ENCODE results near the gene VIPR2. TPM values are rescaled to one million over a fixed set of nuclear protein-coding genes. Genes with fewer than 3 reads are reported as not detected.

VIPR2 gene
- total RNA-seq, 4 donors from 2014 or later: 1.8 to 3.7 (median 2.7) TPM

GRCh38 chr7:159099711-159100231, 44.9 kb downstream of the VIPR2 start:
- peak overlapping the region; percentile 56 to 64 (median 63) for H3K27ac ChIP-seq
- no peak for TF ChIP-seq POLR2A (IDR thresholded peaks at IDR 0.05)
- TF ChIP-seq, protein P1, sequence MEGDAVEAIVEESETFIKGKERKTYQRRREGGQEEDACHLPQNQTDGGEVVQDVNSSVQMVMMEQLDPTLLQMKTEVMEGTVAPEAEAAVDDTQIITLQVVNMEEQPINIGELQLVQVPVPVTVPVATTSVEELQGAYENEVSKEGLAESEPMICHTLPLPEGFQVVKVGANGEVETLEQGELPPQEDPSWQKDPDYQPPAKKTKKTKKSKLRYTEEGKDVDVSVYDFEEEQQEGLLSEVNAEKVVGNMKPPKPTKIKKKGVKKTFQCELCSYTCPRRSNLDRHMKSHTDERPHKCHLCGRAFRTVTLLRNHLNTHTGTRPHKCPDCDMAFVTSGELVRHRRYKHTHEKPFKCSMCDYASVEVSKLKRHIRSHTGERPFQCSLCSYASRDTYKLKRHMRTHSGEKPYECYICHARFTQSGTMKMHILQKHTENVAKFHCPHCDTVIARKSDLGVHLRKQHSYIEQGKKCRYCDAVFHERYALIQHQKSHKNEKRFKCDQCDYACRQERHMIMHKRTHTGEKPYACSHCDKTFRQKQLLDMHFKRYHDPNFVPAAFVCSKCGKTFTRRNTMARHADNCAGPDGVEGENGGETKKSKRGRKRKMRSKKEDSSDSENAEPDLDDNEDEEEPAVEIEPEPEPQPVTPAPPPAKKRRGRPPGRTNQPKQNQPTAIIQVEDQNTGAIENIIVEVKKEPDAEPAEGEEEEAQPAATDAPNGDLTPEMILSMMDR (IDR thresholded peaks at IDR 0.05): no peak
- no peak for TF ChIP-seq POLR2AphosphoS5 (IDR thresholded peaks at IDR 0.05)
- TF ChIP-seq EP300 (IDR thresholded peaks at IDR 0.05; ENCODE audit: low read depth): no peak
- H3K36me3 ChIP-seq: no peaks in the 10 kb centered on the region
- 94% methylated on average over 10 of the region's 10 CpGs; no CpG with 5 or more reads in 1 of the 2 donors for WGBS, 2 donors (ENCODE audit: low coverage in 1 of 2)
- H3K9me3 ChIP-seq: no peaks in the 10 kb centered on the region
- in situ Hi-C loops (cut with MboI; ENCODE audit: low pct_ligation_motif_present in 1 of 4, low pct_unique_long_range_greater_than_20kb in 1 of 4, low sequenced_read_pairs in 3 of 4) (no loop called here), intact Hi-C loops (cut with DNase I; ENCODE audit: low total_unique reads) (no loop called here)
- no peak overlapping the region for H3K4me3 ChIP-seq
- H3K27me3 ChIP-seq: no peaks in the 10 kb centered on the region
- peak; percentile 3 for DNase-seq
- H3K4me1 ChIP-seq: peaks cover 0 to 7% (median 0%) of the 10 kb centered on the region in 4 donors

DNA sequence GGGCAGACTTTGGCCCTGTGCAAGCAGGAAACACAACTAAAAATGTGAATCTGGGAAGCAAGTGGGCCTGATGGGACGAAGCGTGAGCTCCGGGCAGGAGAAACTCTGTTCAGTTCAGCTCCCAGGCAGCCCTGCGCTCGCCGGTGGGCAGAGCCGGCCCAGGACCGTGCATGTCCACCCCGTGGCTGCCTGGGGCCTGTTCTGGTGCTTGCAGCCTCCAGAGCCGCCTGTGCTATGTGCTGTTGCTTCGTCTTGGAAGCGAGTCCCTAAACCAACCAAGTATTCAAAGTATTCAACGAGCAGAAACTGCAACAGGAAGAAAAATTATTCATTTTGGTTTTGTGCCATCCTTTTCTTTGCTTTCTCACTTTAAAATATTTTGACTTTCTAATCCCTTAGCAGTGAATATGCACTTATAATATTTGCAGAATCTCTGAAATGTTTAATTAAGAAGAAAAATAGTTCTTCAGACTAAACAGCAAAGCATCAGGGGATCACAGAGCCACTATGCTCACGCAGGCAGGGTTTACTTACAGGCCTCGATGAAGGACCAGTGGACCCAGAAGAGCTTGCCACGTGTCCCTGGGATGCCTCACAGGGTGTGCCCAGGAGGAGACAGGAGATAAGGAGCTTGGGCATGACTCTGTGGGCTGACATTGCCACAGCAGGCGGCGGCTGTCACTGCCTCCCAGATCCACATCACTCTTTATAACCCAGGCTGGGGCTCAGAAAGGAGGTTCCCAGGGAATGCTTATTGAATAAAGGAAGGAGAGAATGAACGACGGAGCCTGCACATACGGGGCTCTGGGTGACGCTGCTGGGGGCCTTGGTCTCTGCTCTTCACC, 45.6 kb downstream of the VIPR2 start:
- Histone ChIP-seq H3K4me1 (peaks cover 0 to 7% (median 0%) of the 10 kb centered on the region in 4 donors), H3K9me3 (no peaks in the 10 kb centered on the region), H3K27me3 (no peaks in the 10 kb centered on the region), H3K27ac (peak overlapping the region; percentile 56 to 64 (median 63)), H3K36me3 (no peaks in the 10 kb centered on the region), H3K4me3 (no peak overlapping the region)
- 64 to 65% methylated on average over 4 to 22 of the region's 22 CpGs for WGBS, 2 donors (ENCODE audit: low coverage in 1 of 2)
- intact Hi-C loops (cut with DNase I; ENCODE audit: low total_unique reads) (no loop called here), in situ Hi-C loops (cut with MboI; ENCODE audit: low pct_ligation_motif_present in 1 of 4, low pct_unique_long_range_greater_than_20kb in 1 of 4, low sequenced_read_pairs in 3 of 4) (no loop called here)
- peak; percentile 11 for DNase-seq
- TF ChIP-seq POLR2A (IDR thresholded peaks at IDR 0.05): no peak
- no peak for TF ChIP-seq POLR2AphosphoS5 (IDR thresholded peaks at IDR 0.05)
- TF ChIP-seq, protein P1 (IDR thresholded peaks at IDR 0.05): no peak
- TF ChIP-seq EP300 (IDR thresholded peaks at IDR 0.05; ENCODE audit: low read depth): no peak

DNA sequence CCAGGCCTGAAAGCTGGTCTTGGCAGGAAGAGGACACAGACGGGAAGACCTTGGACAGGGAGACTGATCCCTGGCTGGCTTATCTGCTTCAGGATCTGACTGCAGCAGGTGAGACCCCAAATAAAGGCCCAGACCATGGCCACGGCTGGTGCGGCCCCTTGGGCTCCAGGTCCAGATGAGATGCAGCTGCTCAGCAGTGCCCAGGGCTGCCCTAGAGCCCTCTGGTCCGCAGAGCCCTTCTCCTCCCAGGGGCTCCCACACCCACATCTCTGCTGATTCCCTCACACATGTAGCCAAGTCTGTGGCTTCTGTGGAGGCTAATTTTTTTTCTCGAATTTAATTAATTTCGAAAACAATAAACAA, 46.3 kb downstream of the VIPR2 start:
- Histone ChIP-seq H3K27ac (peak overlapping the region; percentile 44 to 64 (median 63)), H3K27me3 (no peaks in the 10 kb centered on the region), H3K9me3 (no peaks in the 10 kb centered on the region), H3K4me1 (peaks cover 0 to 7% (median 0%) of the 10 kb centered on the region in 4 donors), H3K36me3 (no peaks in the 10 kb centered on the region), H3K4me3 (no peak overlapping the region)
- TF ChIP-seq POLR2A (IDR thresholded peaks at IDR 0.05): no peak
- TF ChIP-seq, protein P1 (IDR thresholded peaks at IDR 0.05): no peak
- no peak for TF ChIP-seq EP300 (IDR thresholded peaks at IDR 0.05; ENCODE audit: low read depth)
- TF ChIP-seq POLR2AphosphoS5 (IDR thresholded peaks at IDR 0.05): no peak
- DNase-seq: peak; percentile 6
- 20 to 76% methylated on average over 1 to 6 of the region's 6 CpGs for WGBS, 2 donors (ENCODE audit: low coverage in 1 of 2)
- in situ Hi-C loops (cut with MboI; ENCODE audit: low pct_ligation_motif_present in 1 of 4, low pct_unique_long_range_greater_than_20kb in 1 of 4, low sequenced_read_pairs in 3 of 4): no loop called here
- intact Hi-C loops (cut with DNase I; ENCODE audit: low total_unique reads): no loop called here

GRCh38 chr7:159097661-159098423, 46.8 kb downstream of the VIPR2 start:
- peaks cover 0 to 7% (median 0%) of the 10 kb centered on the region in 4 donors for H3K4me1 ChIP-seq
- intact Hi-C loops (cut with DNase I; ENCODE audit: low total_unique reads): no loop called here

More at GRCh38 chr7:159097661-159098423, 46.8 kb downstream of the VIPR2 start:
- Histone ChIP-seq H3K36me3 (no peaks in the 10 kb centered on the region), H3K27me3 (no peaks in the 10 kb centered on the region), H3K4me3 (no peak overlapping the region), H3K9me3 (no peaks in the 10 kb centered on the region), H3K27ac (peak overlapping the region; percentile 44 to 64 (median 63))
- in situ Hi-C loops (cut with MboI; ENCODE audit: low pct_ligation_motif_present in 1 of 4, low pct_unique_long_range_greater_than_20kb in 1 of 4, low sequenced_read_pairs in 3 of 4): no loop called here
- 80% methylated on average over 23 of the region's 23 CpGs; no CpG with 5 or more reads in 1 of the 2 donors for WGBS, 2 donors (ENCODE audit: low coverage in 1 of 2)
- peak; percentile 4 for DNase-seq
- TF ChIP-seq EP300 (IDR thresholded peaks at IDR 0.05; ENCODE audit: low read depth) (no peak), POLR2AphosphoS5 (IDR thresholded peaks at IDR 0.05) (no peak), POLR2A (IDR thresholded peaks at IDR 0.05) (no peak)
- TF ChIP-seq, protein P1 (IDR thresholded peaks at IDR 0.05): no peak
